HEK293 (cell line): ENCODE data around the gene UBE2V1.

ENCODE experiments used
- CTCF ChIA-PET: fragments of 350-600 bp; formaldehyde crosslinking; extraction: SDS; loops from one replicate; lab custom pipeline; 2021; ENCODE audit warnings: antibody characterized with exemption; lab: Yijun Ruan, JAX
- POLR2A ChIA-PET: fragments of 300-600 bp; formaldehyde crosslinking; extraction: SDS; loops from one replicate; lab custom pipeline; 2020; ENCODE audit warnings: antibody characterized with exemption, inconsistent platforms; lab: Yijun Ruan, JAX
- H3K27ac ChIP-seq: fragments of 200-500 bp; sonication (Bioruptor generic); 2 replicates; pipeline ENCODE4 v1.5.1; 2014; ENCODE audit warnings: low read depth, low read length, control low read depth, inconsistent platforms; ENCODE audit errors: extremely low read depth
- H3K36me3 ChIP-seq, 2 experiments: fragments of 200-500 bp in 1 of 2; sonication (Bioruptor generic) in 1 of 2; 1 replicate in 1 of 2; 2 replicates in 1 of 2; pipeline ENCODE4 v1.5.1; 2014 to 2017; ENCODE audit warnings: inconsistent platforms in 2 of 2, low read length in 2 of 2; ENCODE audit not compliant: control insufficient read depth in 2 of 2, insufficient read depth in 1 of 2
- H3K4me1 ChIP-seq: fragments of 200-500 bp; sonication (Bioruptor generic); 2 replicates; pipeline ENCODE4 v1.5.1; 2014; ENCODE audit warnings: mild to moderate bottlenecking, low read length, inconsistent platforms; ENCODE audit not compliant: control insufficient read depth, insufficient read depth
- H3K4me3 ChIP-seq: 2 replicates; pipeline ENCODE4 v1.5.1; 2011; ENCODE audit warnings: low read depth, mild to moderate bottlenecking, control low read depth, low read length, moderate library complexity
- H3K9me3 ChIP-seq: fragments of 200-500 bp; sonication (Bioruptor generic); 2 replicates; pipeline ENCODE4 v1.5.1; 2014; ENCODE audit warnings: low read depth, low read length, inconsistent platforms; ENCODE audit not compliant: control insufficient read depth, insufficient read depth
- SP3 ChIP-seq: fragments of 450-650 bp; formaldehyde crosslinking; IDR thresholded peaks from 2 replicates; pipeline ENCODE4 v1.5.1; 2016; ENCODE audit warnings: missing biosample characterization, missing genetic modification characterization
- ZFHX2 ChIP-seq: fragments of 450-650 bp; formaldehyde crosslinking; conservative IDR thresholded peaks from 2 replicates; pipeline ENCODE4 v1.5.1; 2016; ENCODE audit warnings: missing biosample characterization, missing genetic modification characterization
- ZIC2 ChIP-seq: fragments of 450-650 bp; formaldehyde crosslinking; IDR thresholded peaks from 2 replicates; pipeline ENCODE4 v1.5.1; 2016; ENCODE audit warnings: missing biosample characterization, missing genetic modification characterization
- ZNF121 ChIP-seq: fragments of 450-650 bp; formaldehyde crosslinking; IDR thresholded peaks from 2 replicates; pipeline ENCODE4 v1.5.1; 2016; ENCODE audit warnings: missing biosample characterization, missing genetic modification characterization
- ZNF138 ChIP-seq: fragments of 450-650 bp; formaldehyde crosslinking; IDR thresholded peaks from 2 replicates; pipeline ENCODE4 v1.5.1; 2016; ENCODE audit warnings: missing biosample characterization, missing genetic modification characterization, borderline replicate concordance
- ZNF184 ChIP-seq: fragments of 450-650 bp; IDR thresholded peaks from 2 replicates; pipeline ENCODE4 v1.5.1; 2018; ENCODE audit warnings: missing biosample characterization, mild to moderate bottlenecking, missing genetic modification characterization
- ZNF19 ChIP-seq: fragments of 450-650 bp; formaldehyde crosslinking; IDR thresholded peaks from 2 replicates; pipeline ENCODE4; 2016; ENCODE audit warnings: missing biosample characterization, missing genetic modification characterization, low read depth
- ZNF23 ChIP-seq: fragments of 450-650 bp; formaldehyde crosslinking; IDR thresholded peaks from 2 replicates; pipeline ENCODE4 v1.5.1; 2016; ENCODE audit warnings: missing biosample characterization, missing genetic modification characterization, borderline replicate concordance
- ZNF239 ChIP-seq: fragments of 450-650 bp; formaldehyde crosslinking; IDR thresholded peaks from 2 replicates; pipeline ENCODE4 v1.5.1; 2016; ENCODE audit warnings: missing biosample characterization, missing genetic modification characterization
- ZNF266 ChIP-seq: fragments of 450-650 bp; formaldehyde crosslinking; IDR thresholded peaks from 2 replicates; pipeline ENCODE4 v1.5.1; 2016; ENCODE audit warnings: missing biosample characterization, missing genetic modification characterization, low read depth
- ZNF302 ChIP-seq: fragments of 450-650 bp; formaldehyde crosslinking; IDR thresholded peaks from 2 replicates; pipeline ENCODE4 v1.5.1; 2016; ENCODE audit warnings: missing biosample characterization, missing genetic modification characterization, low read depth
- ZNF354C ChIP-seq: fragments of 450-650 bp; formaldehyde crosslinking; IDR thresholded peaks from 2 replicates; pipeline ENCODE4 v1.5.1; 2016; ENCODE audit warnings: missing biosample characterization, missing genetic modification characterization, low read depth, borderline replicate concordance
- ZNF37A ChIP-seq: fragments of 450-650 bp; IDR thresholded peaks from 2 replicates; pipeline ENCODE4 v1.5.1; 2018; ENCODE audit warnings: missing biosample characterization, missing genetic modification characterization
- ZNF394 ChIP-seq: fragments of 450-650 bp; formaldehyde crosslinking; IDR thresholded peaks from 2 replicates; pipeline ENCODE4 v1.5.1; 2016; ENCODE audit warnings: missing biosample characterization, missing genetic modification characterization, mild to moderate bottlenecking, moderate library complexity, borderline replicate concordance
- ZNF404 ChIP-seq: fragments of 450-650 bp; formaldehyde crosslinking; IDR thresholded peaks from 2 replicates; pipeline ENCODE4 v1.5.1; 2017; ENCODE audit warnings: missing biosample characterization, missing genetic modification characterization
- ZNF48 ChIP-seq: fragments of 450-650 bp; formaldehyde crosslinking; IDR thresholded peaks from 2 replicates; pipeline ENCODE4 v1.5.1; 2016; ENCODE audit warnings: missing biosample characterization, missing genetic modification characterization
- ZNF549 ChIP-seq: fragments of 450-650 bp; IDR thresholded peaks from 2 replicates; pipeline ENCODE4 v1.5.1; 2018; ENCODE audit warnings: missing biosample characterization, missing genetic modification characterization, mild to moderate bottlenecking, inconsistent platforms, moderate library complexity
- ZNF596 ChIP-seq: fragments of 450-650 bp; IDR thresholded peaks from 2 replicates; pipeline ENCODE4 v1.5.0; 2018; ENCODE audit warnings: missing biosample characterization, mild to moderate bottlenecking, missing genetic modification characterization, moderate library complexity
- ZNF658 ChIP-seq: fragments of 450-650 bp; formaldehyde crosslinking; IDR thresholded peaks from 2 replicates; pipeline ENCODE4; 2016; ENCODE audit warnings: missing biosample characterization, missing genetic modification characterization
- ZNF664 ChIP-seq: fragments of 450-650 bp; formaldehyde crosslinking; IDR thresholded peaks from 2 replicates; pipeline ENCODE4 v1.5.1; 2016; ENCODE audit warnings: missing biosample characterization, missing genetic modification characterization
- ZNF76 ChIP-seq: fragments of 450-650 bp; formaldehyde crosslinking; IDR thresholded peaks from 2 replicates; pipeline ENCODE4; 2016; ENCODE audit warnings: low read depth, missing biosample characterization, missing genetic modification characterization, borderline replicate concordance
- ZNF776 ChIP-seq: fragments of 450-650 bp; formaldehyde crosslinking; IDR thresholded peaks from 2 replicates; pipeline ENCODE4 v1.5.0; 2017; ENCODE audit warnings: missing biosample characterization, missing genetic modification characterization, borderline replicate concordance
- ZSCAN30 ChIP-seq: fragments of 450-650 bp; IDR thresholded peaks from 2 replicates; pipeline ENCODE4 v1.5.1; 2018; ENCODE audit warnings: missing biosample characterization, mild to moderate bottlenecking, missing genetic modification characterization, moderate library complexity

UBE2V1 gene

DNA sequence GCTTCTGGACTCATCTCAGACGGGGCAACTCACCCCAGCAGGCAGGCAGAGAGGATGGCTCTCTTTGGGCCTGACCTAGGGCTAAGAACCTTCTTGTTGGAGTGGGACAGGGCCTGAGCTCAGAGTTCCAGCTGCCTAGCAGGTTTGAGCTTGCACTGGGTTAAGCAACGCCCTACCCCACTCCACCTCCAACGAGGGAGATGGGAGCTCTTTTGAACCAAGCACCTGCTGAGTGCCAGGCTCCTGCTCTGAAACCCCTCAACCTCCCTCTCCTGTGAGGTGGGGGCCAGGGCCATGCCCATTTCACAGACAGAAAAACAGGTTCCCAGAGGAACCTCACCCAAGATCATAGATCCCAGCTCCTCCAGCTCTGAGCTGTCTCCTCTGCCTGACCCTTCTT is 75.8 kb downstream of the UBE2V1 start:
- H3K9me3 ChIP-seq = no peaks in the 10 kb centered on the region
- ChIA-PET CTCF (interaction anchor here (0.5 to 1.5 kb wide), 4 partner anchors 28 to 234 kb away, joined by 3 to 10 read pairs (median 4); no protein-coding TSS in a partner anchor), POLR2A (no interaction called here)
- no peaks in the 10 kb centered on the region for H3K4me1 ChIP-seq
- no peak overlapping the region for H3K4me3 ChIP-seq
- no peak overlapping the region for H3K27ac ChIP-seq
- TF ChIP-seq ZNF404 (tag by site-specific recombination) (no peak), ZSCAN30 (no peak), ZNF19 (tag by site-specific recombination) (no peak), ZFHX2 (tag by site-specific recombination) (no peak), ZNF138 (no peak), ZNF23 (no peak), ZNF549 (tag by site-specific recombination) (no peak), ZNF658 (tag by site-specific recombination) (no peak), ZNF76 (tag by site-specific recombination) (no peak), ZNF184 (tag by site-specific recombination) (no peak), ZNF776 (tag by site-specific recombination) (no peak), ZNF394 (tag by site-specific recombination) (no peak), ZNF302 (no peak), ZNF596 (tag by site-specific recombination) (no peak)
- no peaks in the 10 kb centered on the region for H3K36me3 ChIP-seq

DNA sequence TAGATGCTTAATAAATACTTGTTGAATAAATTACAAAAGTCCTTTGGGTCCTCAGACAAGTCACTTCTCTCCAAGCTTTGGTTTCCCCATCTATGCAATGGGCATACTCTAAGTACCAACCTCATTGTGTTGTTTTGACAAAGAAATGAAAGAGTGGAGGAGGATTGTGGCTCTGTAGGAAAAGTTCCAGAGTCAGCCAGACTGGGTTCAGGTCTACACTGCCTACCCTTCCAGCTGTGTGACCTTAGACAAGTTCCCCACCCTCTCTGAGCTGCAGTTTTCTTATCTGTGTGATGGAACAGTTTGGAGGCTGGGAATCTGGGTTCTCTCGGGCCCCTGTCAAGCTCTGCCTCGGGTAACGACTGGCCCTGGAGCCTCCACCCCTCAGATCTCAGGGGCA is 76.2 kb downstream of the UBE2V1 start:
- ChIA-PET POLR2A (no interaction called here), CTCF (interaction anchor here (0.5 to 1.5 kb wide), 3 partner anchors 34 to 235 kb away, joined by 3 to 10 read pairs (median 4); no protein-coding TSS in a partner anchor)
- Histone ChIP-seq H3K4me3 (no peak overlapping the region), H3K36me3 (no peaks in the 10 kb centered on the region), H3K4me1 (no peaks in the 10 kb centered on the region), H3K27ac (no peak overlapping the region), H3K9me3 (no peaks in the 10 kb centered on the region)
- no peak for TF ChIP-seq ZNF776 (tag by site-specific recombination)
- TF ChIP-seq ZNF664 (tag by site-specific recombination) = peak; percentile 71; the same call in 1 of the 2 replicates

DNA sequence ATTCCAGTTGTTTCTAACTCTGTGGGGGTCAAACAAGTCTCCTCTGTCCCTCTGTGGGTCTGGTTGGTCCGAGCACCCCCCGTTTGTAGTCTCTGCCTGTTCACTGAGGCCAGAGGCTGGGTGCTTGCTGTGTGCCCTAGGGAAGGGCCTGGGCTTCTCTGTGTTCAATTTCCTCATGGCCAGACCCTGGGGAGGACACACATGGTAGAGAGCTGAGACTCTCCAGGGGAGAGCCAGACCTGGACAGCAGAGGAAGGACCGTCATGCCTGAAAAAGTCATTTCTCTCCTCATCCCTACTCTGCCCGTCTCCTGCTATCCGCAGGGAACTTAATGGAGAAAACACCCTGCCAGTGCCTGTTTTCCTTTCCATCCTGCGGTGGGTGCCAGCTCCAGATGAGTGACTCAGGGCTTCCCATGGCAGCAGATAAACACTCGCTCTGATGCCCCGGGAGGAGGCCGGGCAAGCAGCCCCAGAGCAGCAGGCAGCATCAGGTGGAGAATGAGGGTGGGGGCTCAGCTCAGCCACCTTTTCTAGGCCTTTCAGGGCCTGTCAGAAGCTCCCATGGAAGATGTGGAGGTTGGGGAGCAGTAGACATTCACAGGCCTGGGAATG is 78.3 kb downstream of the UBE2V1 start:
- TF ChIP-seq ZIC2 (tag by site-specific recombination) = peak; percentile 77
- no peak for TF ChIP-seq ZNF354C
- no peaks in the 10 kb centered on the region for H3K36me3 ChIP-seq
- H3K4me3 ChIP-seq = no peak overlapping the region
- H3K27ac ChIP-seq = no peak overlapping the region
- H3K9me3 ChIP-seq = no peaks in the 10 kb centered on the region
- ChIA-PET CTCF (interaction anchor here (0.6 to 1.0 kb wide), 2 partner anchors 37 to 141 kb away, joined by 4 read pairs; no protein-coding TSS in a partner anchor), POLR2A (interaction anchor here (0.7 kb wide), 1 partner anchor 64 kb away, joined by 3 read pairs; no protein-coding TSS in a partner anchor)
- H3K4me1 ChIP-seq = no peaks in the 10 kb centered on the region

DNA sequence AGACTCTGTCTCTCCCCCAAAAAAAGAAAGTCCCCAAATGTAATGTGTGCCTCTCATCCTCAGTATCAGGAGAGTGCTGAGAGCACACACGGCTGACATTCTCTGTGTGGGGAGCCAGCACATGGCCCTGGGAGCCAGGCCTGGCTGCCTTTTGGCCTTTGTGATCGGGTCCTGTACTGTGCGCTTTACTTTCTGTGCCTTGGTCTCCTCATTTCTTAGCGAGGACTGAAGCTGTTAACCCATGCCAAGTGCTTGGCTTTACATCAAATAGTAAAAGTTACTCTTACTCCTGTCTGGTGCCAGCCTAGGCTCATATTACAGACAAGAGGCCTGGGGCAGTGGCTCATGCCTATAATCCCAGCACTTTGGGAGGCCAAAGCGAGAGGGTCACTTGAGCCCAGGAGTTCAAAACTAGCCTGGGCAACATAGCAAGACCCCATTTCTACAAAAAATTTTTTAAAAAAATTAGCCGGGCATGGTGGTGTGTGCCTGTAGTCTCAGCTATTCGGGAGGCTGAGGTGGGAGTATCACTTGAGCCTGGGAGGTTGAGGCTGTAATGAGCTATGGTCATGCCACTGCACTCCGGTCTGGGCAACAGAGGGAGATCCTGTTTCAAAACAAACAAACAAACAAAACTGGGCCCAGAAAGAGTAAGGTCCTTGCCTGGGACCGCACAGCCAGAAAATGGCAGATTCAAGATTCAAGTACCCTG is 79.8 kb downstream of the UBE2V1 start:
- H3K27ac ChIP-seq = no peak overlapping the region

More for the DNA sequence above, 79.8 kb downstream of the UBE2V1 start:
- ChIA-PET POLR2A (no interaction called here), CTCF (no interaction called here)
- no peaks in the 10 kb centered on the region for H3K36me3 ChIP-seq
- H3K4me1 ChIP-seq = no peaks in the 10 kb centered on the region
- TF ChIP-seq SP3 (tag by site-specific recombination) (no peak), ZNF266 (tag by site-specific recombination) (no peak), ZNF37A (tag by site-specific recombination) (no peak), ZNF239 (no peak), ZNF48 (no peak), ZNF121 (tag by site-specific recombination) (peak; percentile 71)
- H3K4me3 ChIP-seq = no peak overlapping the region
- no peaks in the 10 kb centered on the region for H3K9me3 ChIP-seq
